Measurements from ENCODE around the gene SERHL2.
"Not testable (repeated sequence)": the region's sequence is repeated elsewhere in the genome, so short reads cannot be mapped to it uniquely, and the experiment has no call there.

DNA sequence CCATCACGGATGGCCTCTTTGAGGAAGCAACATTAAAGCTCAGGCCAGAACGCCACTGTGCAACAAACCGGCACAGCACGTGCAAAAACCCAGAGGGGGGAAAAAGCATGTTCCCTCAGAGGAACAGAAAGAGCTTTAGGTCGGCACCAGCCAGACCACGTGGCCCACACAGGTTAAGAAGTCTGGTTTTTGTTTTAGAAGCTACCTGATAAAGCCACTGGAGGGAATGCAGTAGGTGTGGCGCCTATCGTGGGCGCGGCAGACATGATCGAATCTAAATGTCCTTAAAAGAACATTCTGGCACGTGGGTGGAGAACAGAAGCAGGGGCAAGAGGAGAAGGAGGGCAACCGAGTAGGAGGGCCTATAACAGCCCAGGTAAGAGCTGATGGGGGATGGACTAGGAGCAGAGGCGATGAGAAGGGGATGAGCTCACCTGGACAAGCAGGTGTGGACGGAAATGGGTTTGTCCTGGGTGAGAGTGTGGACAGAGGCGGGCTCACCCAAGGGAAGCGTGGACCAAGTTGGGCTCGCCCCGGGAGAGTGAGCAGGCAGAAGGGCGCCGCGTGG lies 27.5 kb downstream of the SERHL2 start:
- TF ChIP-seq CTCF, POLR2AphosphoS5, EP300, POLR2A (IDR thresholded peaks at IDR 0.05): not testable (repeated sequence)
